ENCODE data around the gene MYL5. TPM values are rescaled to one million over a fixed set of nuclear protein-coding genes. Genes with fewer than 3 reads are reported as not detected.

Gene MYL5
- polyA plus RNA-seq, 3 donors, result 4.2 to 12.6 (median 7.2) TPM

DNA sequence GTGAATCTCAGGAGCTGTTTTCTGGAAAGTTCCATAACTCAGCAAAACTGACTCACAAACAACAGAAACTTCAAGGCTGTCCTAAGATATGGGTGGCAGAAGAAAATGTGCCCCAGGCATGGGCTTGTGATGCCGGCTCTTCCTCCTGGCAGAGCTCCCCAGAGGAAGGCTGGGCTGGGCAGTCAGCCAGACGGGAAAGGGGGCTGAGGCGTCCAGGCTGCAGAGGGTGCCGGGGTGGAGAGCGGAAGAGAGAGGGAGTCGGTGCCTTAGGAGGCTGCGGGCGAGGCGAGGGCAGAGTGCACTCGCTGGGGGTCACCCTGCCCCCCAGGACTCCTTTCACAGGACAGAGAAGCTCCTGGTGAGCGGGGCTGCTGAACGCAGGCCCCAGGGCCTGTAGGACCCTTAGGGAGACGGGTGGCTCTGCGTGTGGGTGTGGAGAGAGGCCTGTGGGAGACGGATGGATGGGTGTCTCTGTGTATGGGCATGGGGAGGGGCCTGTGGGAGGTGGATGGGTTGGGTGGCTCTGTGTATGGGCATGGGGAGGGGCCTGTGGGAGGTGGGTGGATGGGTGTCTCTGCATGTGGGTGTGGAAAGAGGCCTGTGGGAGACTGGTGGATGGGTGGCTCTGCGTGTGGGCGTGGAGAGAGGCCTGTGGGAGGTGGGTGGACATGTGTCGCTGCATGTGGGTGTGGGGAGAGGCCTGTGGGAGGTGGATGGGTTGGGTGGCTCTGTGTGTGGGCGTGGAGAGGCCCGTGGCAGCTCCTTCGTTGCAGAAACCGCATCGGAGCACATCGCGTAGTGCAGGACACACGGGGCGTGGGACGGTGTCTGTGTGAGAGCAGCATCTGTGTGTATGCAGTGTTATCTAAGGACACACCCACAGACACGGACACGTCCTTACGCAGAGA, 47.2 kb downstream of the MYL5 start:
- peaks cover 0 to 5% of the 10 kb centered on the region in 2 donors for H3K9me3 ChIP-seq (replicated peaks in 1 of 2; ENCODE audit: control insufficient read depth in 1 of 2, insufficient read depth in 1 of 2, low read length in 2 of 2)
- TF ChIP-seq, protein P1, sequence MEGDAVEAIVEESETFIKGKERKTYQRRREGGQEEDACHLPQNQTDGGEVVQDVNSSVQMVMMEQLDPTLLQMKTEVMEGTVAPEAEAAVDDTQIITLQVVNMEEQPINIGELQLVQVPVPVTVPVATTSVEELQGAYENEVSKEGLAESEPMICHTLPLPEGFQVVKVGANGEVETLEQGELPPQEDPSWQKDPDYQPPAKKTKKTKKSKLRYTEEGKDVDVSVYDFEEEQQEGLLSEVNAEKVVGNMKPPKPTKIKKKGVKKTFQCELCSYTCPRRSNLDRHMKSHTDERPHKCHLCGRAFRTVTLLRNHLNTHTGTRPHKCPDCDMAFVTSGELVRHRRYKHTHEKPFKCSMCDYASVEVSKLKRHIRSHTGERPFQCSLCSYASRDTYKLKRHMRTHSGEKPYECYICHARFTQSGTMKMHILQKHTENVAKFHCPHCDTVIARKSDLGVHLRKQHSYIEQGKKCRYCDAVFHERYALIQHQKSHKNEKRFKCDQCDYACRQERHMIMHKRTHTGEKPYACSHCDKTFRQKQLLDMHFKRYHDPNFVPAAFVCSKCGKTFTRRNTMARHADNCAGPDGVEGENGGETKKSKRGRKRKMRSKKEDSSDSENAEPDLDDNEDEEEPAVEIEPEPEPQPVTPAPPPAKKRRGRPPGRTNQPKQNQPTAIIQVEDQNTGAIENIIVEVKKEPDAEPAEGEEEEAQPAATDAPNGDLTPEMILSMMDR (IDR thresholded peaks at IDR 0.05), result no peak
- no peak overlapping the region for H3K27ac ChIP-seq (ENCODE audit: low read depth in 1 of 2, low read length in 2 of 2)
- WGBS (ENCODE audit: insufficient coverage), result 45% methylated on average over 23 of the region's 31 CpGs
- peaks cover 95% of the 10 kb centered on the region for H4K20me1 ChIP-seq (ENCODE audit: insufficient read depth, low read length)
- H3K9ac ChIP-seq (ENCODE audit: insufficient read depth, low read length, poor library complexity, severe bottlenecking), result peak overlapping the region; percentile 21
- H3K27me3 Mint-ChIP-seq (ENCODE audit: low read depth in 3 of 3), result no peaks in the 10 kb centered on the region
- no peak overlapping the region for H3K4me2 ChIP-seq (replicated peaks; ENCODE audit: extremely low read depth, low read length, poor library complexity, severe bottlenecking)
- no peak overlapping the region for H3K4me3 ChIP-seq (replicated peaks in 1 of 3; ENCODE audit: low read depth in 2 of 3, low read length in 3 of 3)
- H3K9me3 Mint-ChIP-seq, result peaks cover 0 to 15% (median 8%) of the 10 kb centered on the region in 7 donors
- peaks cover 28% of the 10 kb centered on the region for H3K4me1 Mint-ChIP-seq
- H3K79me2 ChIP-seq (ENCODE audit: insufficient read depth, low read length), result peaks cover 74% of the 10 kb centered on the region
- no peak for DNase-seq
- H3K27me3 ChIP-seq (ENCODE audit: control insufficient read depth in 2 of 2, insufficient read depth in 2 of 2, low read length in 2 of 2), result no peaks in the 10 kb centered on the region
- peak overlapping the region in 3 of 7 donors; percentile 8 to 48 (median 36) for H3K27ac Mint-ChIP-seq
- H3K36me3 ChIP-seq (replicated peaks in 1 of 2; ENCODE audit: control insufficient read depth in 1 of 2, insufficient read depth in 2 of 2, low read length in 2 of 2), result peaks cover 13 to 38% of the 10 kb centered on the region in 2 donors
- intact Hi-C loops (cut with micrococcal nuclease), result no loop called here
- no peak overlapping the region for H3K4me3 Mint-ChIP-seq
- peaks cover 0 to 12% of the 10 kb centered on the region in 2 donors for H3K4me1 ChIP-seq (ENCODE audit: control insufficient read depth in 1 of 2, insufficient read depth in 2 of 2, low read length in 2 of 2)
- peaks cover 35 to 61% of the 10 kb centered on the region in 2 donors for H3K36me3 Mint-ChIP-seq
- H2AFZ ChIP-seq (ENCODE audit: insufficient read depth, low read depth, low read length, poor library complexity, severe bottlenecking), result no peak overlapping the region

GRCh38 chr4:722169-722725, 47.9 kb downstream of the MYL5 start:
- peaks cover 0 to 5% of the 10 kb centered on the region in 2 donors for H3K9me3 ChIP-seq (replicated peaks in 1 of 2; ENCODE audit: control insufficient read depth in 1 of 2, insufficient read depth in 1 of 2, low read length in 2 of 2)
- peaks cover 0 to 17% of the 10 kb centered on the region in 2 donors for H3K4me1 ChIP-seq (ENCODE audit: control insufficient read depth in 1 of 2, insufficient read depth in 2 of 2, low read length in 2 of 2)
- H2AFZ ChIP-seq (ENCODE audit: insufficient read depth, low read depth, low read length, poor library complexity, severe bottlenecking), result no peak overlapping the region
- Mint-ChIP-seq H3K27ac (no peak overlapping the region), H3K36me3 (peaks cover 34 to 64% of the 10 kb centered on the region in 2 donors), H3K27me3 (ENCODE audit: low read depth in 3 of 3) (no peaks in the 10 kb centered on the region), H3K4me1 (peaks cover 33% of the 10 kb centered on the region), H3K4me3 (no peak overlapping the region), H3K9me3 (peaks cover 0 to 15% (median 8%) of the 10 kb centered on the region in 7 donors)
- peaks cover 13 to 38% of the 10 kb centered on the region in 2 donors for H3K36me3 ChIP-seq (replicated peaks in 1 of 2; ENCODE audit: control insufficient read depth in 1 of 2, insufficient read depth in 2 of 2, low read length in 2 of 2)
- H4K20me1 ChIP-seq (ENCODE audit: insufficient read depth, low read length), result peaks cover 98% of the 10 kb centered on the region
- TF ChIP-seq, protein P1 (IDR thresholded peaks at IDR 0.05), result no peak
- 94% methylated on average over 44 of the region's 47 CpGs for WGBS (ENCODE audit: insufficient coverage)
- no peaks in the 10 kb centered on the region for H3K27me3 ChIP-seq (ENCODE audit: control insufficient read depth in 2 of 2, insufficient read depth in 2 of 2, low read length in 2 of 2)
- peaks cover 75% of the 10 kb centered on the region for H3K79me2 ChIP-seq (ENCODE audit: insufficient read depth, low read length)
- no peak overlapping the region for H3K9ac ChIP-seq (ENCODE audit: insufficient read depth, low read length, poor library complexity, severe bottlenecking)
- no peak overlapping the region for H3K27ac ChIP-seq (ENCODE audit: low read depth in 1 of 2, low read length in 2 of 2)
- no peak overlapping the region for H3K4me2 ChIP-seq (replicated peaks; ENCODE audit: extremely low read depth, low read length, poor library complexity, severe bottlenecking)
- no peak for DNase-seq
- H3K4me3 ChIP-seq (replicated peaks in 1 of 3; ENCODE audit: low read depth in 2 of 3, low read length in 3 of 3), result no peak overlapping the region
- intact Hi-C loops (cut with micrococcal nuclease), result no loop called here

Measured in CD14-positive monocyte (primary cell).